Panc1 (cell line): ENCODE results near the gene JAZF1.

Source experiments
- POLR2AphosphoS5 ChIP-seq: IDR thresholded peaks from 2 replicates; pipeline ENCODE4 v1.6.1; 2012; ENCODE audit warnings: mild to moderate bottlenecking, low read depth, low read length, moderate library complexity
- SIN3A ChIP-seq: IDR thresholded peaks from 2 replicates; pipeline ENCODE4 v1.6.1; 2012; ENCODE audit warnings: low read depth, mild to moderate bottlenecking, low read length, moderate library complexity, borderline replicate concordance; ENCODE audit not compliant: insufficient read depth
- TCF7L2 ChIP-seq: IDR thresholded peaks from 2 replicates; pipeline ENCODE4 v1.6.1; 2011; ENCODE audit warnings: mild to moderate bottlenecking, low read depth, low read length, inconsistent platforms
- TF ChIP-seq, protein P1 (sequence below): fragments of 450-650 bp; IDR thresholded peaks from 2 replicates; pipeline ENCODE4 v1.5.1; 2017; ENCODE audit warnings: mild to moderate bottlenecking
- TF ChIP-seq, protein P2 (sequence below), 2 experiments: IDR thresholded peaks; 2 replicates each; pipeline ENCODE4 v1.6.1; 2011 to 2012; ENCODE audit warnings: low read depth in 2 of 2, control low read depth in 1 of 2, low read length in 1 of 2, mild to moderate bottlenecking in 1 of 2, moderate library complexity in 1 of 2; ENCODE audit not compliant: insufficient read depth in 1 of 2

DNA sequence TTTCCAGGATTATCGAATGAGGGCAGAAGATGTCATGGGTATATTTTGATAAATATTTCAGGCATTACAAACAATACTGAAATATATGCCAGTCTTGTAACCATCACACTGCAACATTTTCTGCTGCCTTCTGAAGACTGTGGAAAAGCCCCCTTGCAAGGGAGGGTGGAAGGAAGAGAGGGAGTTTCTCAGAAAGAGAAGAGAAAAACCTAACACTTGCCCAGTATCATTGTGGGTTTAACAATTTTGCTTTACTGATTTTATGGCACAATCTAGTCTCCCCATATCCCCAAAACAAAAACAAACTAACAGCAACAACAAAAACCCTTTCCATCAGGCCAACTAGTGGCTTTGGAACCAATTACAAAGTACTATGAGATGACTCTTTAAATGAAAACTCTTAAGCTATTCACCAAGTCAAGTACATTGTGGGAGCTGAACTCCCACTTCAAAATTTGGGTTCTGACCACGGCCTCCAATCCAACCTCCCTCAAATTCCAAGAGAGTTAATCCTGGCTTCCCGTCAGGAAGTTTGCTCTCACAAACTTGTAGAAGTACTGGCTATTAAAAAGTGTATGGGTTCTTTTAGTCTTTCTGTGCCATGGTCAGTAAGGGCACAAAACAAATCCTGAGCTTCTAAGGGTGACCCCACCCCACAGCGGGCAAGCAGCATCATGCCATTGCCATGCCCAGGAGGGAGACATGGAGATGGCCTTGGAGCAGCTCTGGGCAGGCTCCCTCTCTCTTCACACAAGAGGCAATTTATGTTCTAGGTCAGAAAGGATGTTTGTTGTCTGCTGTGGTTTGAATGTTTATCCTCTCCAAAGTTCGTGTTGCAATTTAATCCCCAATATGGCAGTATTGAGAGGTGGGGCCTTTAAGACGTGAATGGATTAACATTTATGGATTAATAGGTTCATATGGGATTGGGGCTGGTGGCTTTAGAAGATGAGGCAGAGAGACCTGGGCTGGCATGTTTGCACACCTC is 96.3 kb downstream of the JAZF1 start:
- TF ChIP-seq POLR2AphosphoS5 (no peak), TCF7L2 (no peak), SIN3A (no peak)
- TF ChIP-seq, protein P1, sequence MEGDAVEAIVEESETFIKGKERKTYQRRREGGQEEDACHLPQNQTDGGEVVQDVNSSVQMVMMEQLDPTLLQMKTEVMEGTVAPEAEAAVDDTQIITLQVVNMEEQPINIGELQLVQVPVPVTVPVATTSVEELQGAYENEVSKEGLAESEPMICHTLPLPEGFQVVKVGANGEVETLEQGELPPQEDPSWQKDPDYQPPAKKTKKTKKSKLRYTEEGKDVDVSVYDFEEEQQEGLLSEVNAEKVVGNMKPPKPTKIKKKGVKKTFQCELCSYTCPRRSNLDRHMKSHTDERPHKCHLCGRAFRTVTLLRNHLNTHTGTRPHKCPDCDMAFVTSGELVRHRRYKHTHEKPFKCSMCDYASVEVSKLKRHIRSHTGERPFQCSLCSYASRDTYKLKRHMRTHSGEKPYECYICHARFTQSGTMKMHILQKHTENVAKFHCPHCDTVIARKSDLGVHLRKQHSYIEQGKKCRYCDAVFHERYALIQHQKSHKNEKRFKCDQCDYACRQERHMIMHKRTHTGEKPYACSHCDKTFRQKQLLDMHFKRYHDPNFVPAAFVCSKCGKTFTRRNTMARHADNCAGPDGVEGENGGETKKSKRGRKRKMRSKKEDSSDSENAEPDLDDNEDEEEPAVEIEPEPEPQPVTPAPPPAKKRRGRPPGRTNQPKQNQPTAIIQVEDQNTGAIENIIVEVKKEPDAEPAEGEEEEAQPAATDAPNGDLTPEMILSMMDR = no peak
- TF ChIP-seq, protein P2, sequence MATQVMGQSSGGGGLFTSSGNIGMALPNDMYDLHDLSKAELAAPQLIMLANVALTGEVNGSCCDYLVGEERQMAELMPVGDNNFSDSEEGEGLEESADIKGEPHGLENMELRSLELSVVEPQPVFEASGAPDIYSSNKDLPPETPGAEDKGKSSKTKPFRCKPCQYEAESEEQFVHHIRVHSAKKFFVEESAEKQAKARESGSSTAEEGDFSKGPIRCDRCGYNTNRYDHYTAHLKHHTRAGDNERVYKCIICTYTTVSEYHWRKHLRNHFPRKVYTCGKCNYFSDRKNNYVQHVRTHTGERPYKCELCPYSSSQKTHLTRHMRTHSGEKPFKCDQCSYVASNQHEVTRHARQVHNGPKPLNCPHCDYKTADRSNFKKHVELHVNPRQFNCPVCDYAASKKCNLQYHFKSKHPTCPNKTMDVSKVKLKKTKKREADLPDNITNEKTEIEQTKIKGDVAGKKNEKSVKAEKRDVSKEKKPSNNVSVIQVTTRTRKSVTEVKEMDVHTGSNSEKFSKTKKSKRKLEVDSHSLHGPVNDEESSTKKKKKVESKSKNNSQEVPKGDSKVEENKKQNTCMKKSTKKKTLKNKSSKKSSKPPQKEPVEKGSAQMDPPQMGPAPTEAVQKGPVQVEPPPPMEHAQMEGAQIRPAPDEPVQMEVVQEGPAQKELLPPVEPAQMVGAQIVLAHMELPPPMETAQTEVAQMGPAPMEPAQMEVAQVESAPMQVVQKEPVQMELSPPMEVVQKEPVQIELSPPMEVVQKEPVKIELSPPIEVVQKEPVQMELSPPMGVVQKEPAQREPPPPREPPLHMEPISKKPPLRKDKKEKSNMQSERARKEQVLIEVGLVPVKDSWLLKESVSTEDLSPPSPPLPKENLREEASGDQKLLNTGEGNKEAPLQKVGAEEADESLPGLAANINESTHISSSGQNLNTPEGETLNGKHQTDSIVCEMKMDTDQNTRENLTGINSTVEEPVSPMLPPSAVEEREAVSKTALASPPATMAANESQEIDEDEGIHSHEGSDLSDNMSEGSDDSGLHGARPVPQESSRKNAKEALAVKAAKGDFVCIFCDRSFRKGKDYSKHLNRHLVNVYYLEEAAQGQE (IDR thresholded peaks at IDR 0.05; ENCODE audit: insufficient read depth in 1 of 2, low read depth in 2 of 2, low read length in 1 of 2) = no peak
